ENCODE results near the gene KDM4C. TPM values are rescaled to one million over a fixed set of nuclear protein-coding genes. Genes with fewer than 3 reads are reported as not detected.

The KDM4C gene
- total RNA-seq, 2 experiments from 2014 or later: 60.1 to 61.3 TPM

DNA sequence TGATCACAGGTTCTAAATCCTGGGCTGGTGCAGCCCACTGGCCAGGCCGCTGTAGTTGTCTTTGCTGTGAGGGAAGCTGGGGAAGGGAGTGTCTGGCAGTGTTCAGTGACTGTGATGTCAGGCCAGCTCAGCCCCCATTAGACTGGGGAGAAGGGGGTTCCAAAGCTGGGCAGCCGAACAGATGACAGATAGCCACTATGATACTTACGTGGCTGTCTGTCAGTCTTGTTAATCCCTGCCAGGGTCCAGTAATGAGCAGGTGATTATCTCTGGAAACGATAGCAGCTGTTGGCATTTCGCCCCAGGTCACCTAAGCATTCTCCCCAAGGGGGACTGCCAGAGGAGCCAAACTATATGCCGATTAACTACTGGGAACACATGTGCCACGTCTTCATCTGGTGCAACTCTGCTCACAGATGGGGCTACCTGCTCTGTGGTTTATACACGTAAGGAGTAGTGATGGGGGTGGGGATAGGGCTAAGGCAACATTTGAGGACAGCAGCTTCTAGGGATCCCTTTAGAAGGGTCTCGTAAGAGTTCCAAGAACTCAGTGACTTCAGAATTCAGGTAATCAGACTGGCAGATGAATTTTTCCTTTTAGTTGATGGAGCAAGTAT lies 396.3 kb downstream of the KDM4C start:
- H3K9me3 ChIP-seq (ENCODE audit: control insufficient read depth in 1 of 2, insufficient read depth in 1 of 2, low read length in 2 of 2): peaks cover 0 to 4% of the 10 kb centered on the region in 2 experiments
- peaks cover 81% of the 10 kb centered on the region for H3K36me3 Mint-ChIP-seq (ENCODE audit: low read depth)
- H3K4me3 ChIP-seq (ENCODE audit: low read length): no peak overlapping the region
- TF ChIP-seq, protein P1, sequence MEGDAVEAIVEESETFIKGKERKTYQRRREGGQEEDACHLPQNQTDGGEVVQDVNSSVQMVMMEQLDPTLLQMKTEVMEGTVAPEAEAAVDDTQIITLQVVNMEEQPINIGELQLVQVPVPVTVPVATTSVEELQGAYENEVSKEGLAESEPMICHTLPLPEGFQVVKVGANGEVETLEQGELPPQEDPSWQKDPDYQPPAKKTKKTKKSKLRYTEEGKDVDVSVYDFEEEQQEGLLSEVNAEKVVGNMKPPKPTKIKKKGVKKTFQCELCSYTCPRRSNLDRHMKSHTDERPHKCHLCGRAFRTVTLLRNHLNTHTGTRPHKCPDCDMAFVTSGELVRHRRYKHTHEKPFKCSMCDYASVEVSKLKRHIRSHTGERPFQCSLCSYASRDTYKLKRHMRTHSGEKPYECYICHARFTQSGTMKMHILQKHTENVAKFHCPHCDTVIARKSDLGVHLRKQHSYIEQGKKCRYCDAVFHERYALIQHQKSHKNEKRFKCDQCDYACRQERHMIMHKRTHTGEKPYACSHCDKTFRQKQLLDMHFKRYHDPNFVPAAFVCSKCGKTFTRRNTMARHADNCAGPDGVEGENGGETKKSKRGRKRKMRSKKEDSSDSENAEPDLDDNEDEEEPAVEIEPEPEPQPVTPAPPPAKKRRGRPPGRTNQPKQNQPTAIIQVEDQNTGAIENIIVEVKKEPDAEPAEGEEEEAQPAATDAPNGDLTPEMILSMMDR (IDR thresholded peaks at IDR 0.05): no peak
- ChIA-PET POLR2A (no interaction called here), CTCF (no interaction called here)
- H3K27me3 Mint-ChIP-seq: no peaks in the 10 kb centered on the region
- no peak for ATAC-seq (ENCODE audit: poor library complexity)
- no peak overlapping the region for H3K27ac Mint-ChIP-seq
- peaks cover 15% of the 10 kb centered on the region for H3K36me3 ChIP-seq (ENCODE audit: insufficient read depth, low read length)
- no peak for DNase-seq
- no peaks in the 10 kb centered on the region for H3K9me3 Mint-ChIP-seq
- H3K27ac ChIP-seq (ENCODE audit: low read depth in 1 of 2, low read length in 2 of 2): no peak overlapping the region
- no peak overlapping the region for H3K4me3 Mint-ChIP-seq
- peaks cover 25% of the 10 kb centered on the region for H3K4me1 ChIP-seq (ENCODE audit: insufficient read depth, low read length)
- intact Hi-C loops (cut with DNase I, micrococcal nuclease): no loop called here
- H3K4me1 Mint-ChIP-seq (ENCODE audit: low read depth): peaks cover 54% of the 10 kb centered on the region
- no peaks in the 10 kb centered on the region for H3K27me3 ChIP-seq (ENCODE audit: control insufficient read depth in 1 of 2, insufficient read depth in 2 of 2, low read length in 2 of 2)

DNA sequence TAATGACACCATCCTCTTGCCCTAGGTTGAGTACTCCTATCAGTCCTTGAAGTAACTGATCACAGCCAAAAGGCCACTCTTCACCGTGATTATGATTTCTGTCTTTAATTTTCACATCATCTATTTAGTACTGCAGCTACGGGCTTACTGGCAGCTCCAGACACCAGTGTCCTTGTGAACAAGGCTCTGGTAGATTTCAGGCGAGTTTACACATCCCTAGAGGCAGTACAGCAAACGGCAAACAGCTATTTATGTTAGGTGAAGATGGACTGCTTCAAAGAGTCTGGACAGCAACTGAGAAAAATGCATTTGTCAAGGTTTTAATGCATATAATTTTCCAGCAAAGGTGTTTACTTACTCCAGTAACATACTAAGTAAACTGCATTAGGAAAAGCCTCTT lies 396.9 kb downstream of the KDM4C start:
- Histone ChIP-seq H3K4me1 (ENCODE audit: insufficient read depth, low read length) (peaks cover 20% of the 10 kb centered on the region), H3K36me3 (ENCODE audit: insufficient read depth, low read length) (peaks cover 15% of the 10 kb centered on the region), H3K4me3 (ENCODE audit: low read length) (no peak overlapping the region), H3K9me3 (ENCODE audit: control insufficient read depth in 1 of 2, insufficient read depth in 1 of 2, low read length in 2 of 2) (peaks cover 0 to 4% of the 10 kb centered on the region in 2 experiments), H3K27me3 (ENCODE audit: control insufficient read depth in 1 of 2, insufficient read depth in 2 of 2, low read length in 2 of 2) (no peaks in the 10 kb centered on the region), H3K27ac (ENCODE audit: low read depth in 1 of 2, low read length in 2 of 2) (no peak overlapping the region)
- intact Hi-C loops (cut with DNase I, micrococcal nuclease): no loop called here
- TF ChIP-seq, protein P1 (IDR thresholded peaks at IDR 0.05): no peak
- no peaks in the 10 kb centered on the region for H3K27me3 Mint-ChIP-seq
- ChIA-PET POLR2A (no interaction called here), CTCF (no interaction called here)
- ATAC-seq (ENCODE audit: poor library complexity): no peak
- no peak overlapping the region for H3K27ac Mint-ChIP-seq
- H3K9me3 Mint-ChIP-seq: no peaks in the 10 kb centered on the region
- peaks cover 51% of the 10 kb centered on the region for H3K4me1 Mint-ChIP-seq (ENCODE audit: low read depth)
- no peak for DNase-seq
- H3K36me3 Mint-ChIP-seq (ENCODE audit: low read depth): peaks cover 80% of the 10 kb centered on the region
- no peak overlapping the region for H3K4me3 Mint-ChIP-seq

DNA sequence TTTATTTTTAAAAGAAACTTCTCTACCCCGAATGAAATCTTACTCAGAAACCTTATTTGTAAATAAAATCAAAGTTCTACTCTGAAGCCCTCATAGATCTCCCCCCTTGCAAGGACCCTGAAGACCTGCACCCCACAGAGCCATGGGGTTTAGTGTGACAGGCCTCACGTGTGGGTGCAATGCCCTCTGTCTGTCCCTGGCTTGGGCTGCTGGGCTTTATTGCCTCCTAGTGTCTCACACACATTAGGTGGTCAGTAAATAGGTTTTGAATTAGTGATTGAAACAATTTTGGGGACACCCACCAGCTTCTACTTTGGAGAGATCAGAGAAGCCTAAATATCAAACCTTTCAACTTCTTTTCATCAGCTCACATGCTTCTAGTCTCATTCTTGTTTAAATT lies 403.7 kb downstream of the KDM4C start:
- Mint-ChIP-seq H3K9me3 (no peaks in the 10 kb centered on the region), H3K4me3 (no peak overlapping the region), H3K27me3 (no peaks in the 10 kb centered on the region), H3K4me1 (ENCODE audit: low read depth) (peaks cover 21% of the 10 kb centered on the region), H3K36me3 (ENCODE audit: low read depth) (peaks cover 83% of the 10 kb centered on the region), H3K27ac (no peak overlapping the region)
- DNase-seq (no peak), ATAC-seq (ENCODE audit: poor library complexity) (no peak)
- ChIA-PET POLR2A (no interaction called here), CTCF (no interaction called here)
- TF ChIP-seq, protein P1 (IDR thresholded peaks at IDR 0.05): no peak
- H3K27ac ChIP-seq (ENCODE audit: low read depth in 1 of 2, low read length in 2 of 2): no peak overlapping the region
- no peaks in the 10 kb centered on the region for H3K27me3 ChIP-seq (ENCODE audit: control insufficient read depth in 1 of 2, insufficient read depth in 2 of 2, low read length in 2 of 2)
- no peak overlapping the region for H3K4me3 ChIP-seq (ENCODE audit: low read length)
- intact Hi-C loops (cut with DNase I, micrococcal nuclease): no loop called here
- H3K36me3 ChIP-seq (ENCODE audit: insufficient read depth, low read length): peaks cover 27% of the 10 kb centered on the region
- no peaks in the 10 kb centered on the region for H3K9me3 ChIP-seq (ENCODE audit: control insufficient read depth in 1 of 2, insufficient read depth in 1 of 2, low read length in 2 of 2)
- no peaks in the 10 kb centered on the region for H3K4me1 ChIP-seq (ENCODE audit: insufficient read depth, low read length)
